HG03097 (cell line): ENCODE data around the gene TAF5L.
"Not testable (repeated sequence)": the region's sequence is repeated elsewhere in the genome, so short reads cannot be mapped to it uniquely, and the experiment has no call there.

Experiments used
- ATAC-seq: cut with Tn5 transposase; IDR thresholded peaks from one replicate; pipeline ENCODE4 v1.9.1; 2021; ENCODE audit not compliant: unreplicated experiment, low FRiP score

Gene TAF5L

DNA sequence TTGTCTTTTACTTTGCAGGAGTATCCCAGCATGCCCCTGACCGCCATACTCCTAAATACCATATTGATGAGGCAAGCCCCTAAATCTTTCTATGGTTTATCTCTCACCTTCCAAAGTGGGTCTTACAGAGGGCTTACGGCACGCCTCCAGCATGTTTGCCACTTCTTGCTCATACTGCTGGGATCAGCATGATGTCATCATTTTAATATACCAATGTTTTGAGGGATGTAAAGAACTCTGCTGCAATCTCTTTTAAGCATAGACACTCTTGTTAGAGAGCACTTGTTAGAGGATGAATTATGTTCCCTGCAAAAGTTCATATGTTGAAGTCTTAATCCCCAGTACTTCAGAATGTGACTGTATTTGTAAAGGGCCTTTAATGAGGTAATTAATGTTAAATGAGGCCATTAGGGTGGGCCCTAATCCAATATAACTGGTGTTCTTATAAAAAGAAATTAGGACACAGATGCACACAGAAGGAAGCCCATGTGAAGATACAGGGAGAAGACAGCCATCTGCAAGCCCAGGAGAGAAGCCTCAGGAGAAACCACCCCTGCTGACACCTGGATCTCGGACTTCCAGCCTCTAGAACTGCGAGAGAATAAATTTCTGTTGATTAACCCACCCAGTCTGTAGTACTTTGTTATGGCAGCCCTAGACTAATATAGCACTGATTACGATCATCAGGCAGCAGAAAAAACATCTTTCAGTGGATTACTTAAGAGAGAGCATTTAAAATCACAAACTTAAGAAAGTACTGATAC, 51.1 kb downstream of the TAF5L start:
- ATAC-seq = no peak

DNA sequence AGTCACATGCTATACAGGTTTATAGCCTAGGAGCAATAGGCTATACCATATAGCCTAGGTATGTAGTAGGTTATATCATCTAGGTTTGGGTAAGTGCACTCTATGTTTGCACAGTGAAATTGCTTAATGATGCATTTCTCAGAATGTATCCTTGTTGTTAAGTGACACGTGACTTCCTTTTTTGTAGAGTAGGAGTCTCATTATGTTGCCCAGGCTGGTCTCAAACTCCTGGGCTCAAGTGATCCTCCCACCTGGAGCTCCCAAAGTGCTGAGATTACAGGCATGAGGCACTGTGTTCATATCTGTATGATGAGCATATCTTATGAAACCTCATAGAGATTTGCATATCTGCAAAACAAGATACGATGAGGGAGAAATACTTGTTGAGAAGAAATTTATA, 53.6 kb downstream of the TAF5L start:
- no peak for ATAC-seq

DNA sequence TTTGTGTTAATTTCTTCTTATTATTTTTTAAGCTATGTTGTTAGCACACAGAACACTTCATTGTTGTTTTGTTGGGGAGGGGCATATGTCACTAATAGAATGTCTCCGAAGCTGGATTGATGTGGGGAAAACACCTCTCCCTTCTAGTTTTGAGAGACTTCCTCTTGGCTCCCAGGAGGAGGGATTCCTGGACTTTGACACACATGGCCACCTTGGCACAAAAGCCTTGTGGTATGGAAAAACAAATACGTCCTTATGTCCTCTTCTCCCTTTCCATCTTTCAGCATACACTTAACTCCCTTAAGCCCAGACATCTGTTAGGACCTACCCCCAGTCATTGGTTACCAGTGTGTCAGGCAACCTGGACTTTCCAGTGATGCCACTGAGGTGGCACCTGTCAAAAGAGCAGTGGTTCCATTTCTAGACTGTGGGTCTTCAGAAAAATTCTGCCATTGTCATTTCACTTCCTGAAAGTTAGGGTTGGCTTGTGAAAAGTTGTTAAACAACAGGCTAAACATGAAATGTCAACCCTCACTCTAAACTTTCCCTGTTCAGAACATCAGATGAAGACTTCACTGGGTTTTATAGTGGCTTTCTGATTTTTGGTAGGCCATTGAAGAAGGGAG, 54.9 kb downstream of the TAF5L start:
- no peak for ATAC-seq

DNA sequence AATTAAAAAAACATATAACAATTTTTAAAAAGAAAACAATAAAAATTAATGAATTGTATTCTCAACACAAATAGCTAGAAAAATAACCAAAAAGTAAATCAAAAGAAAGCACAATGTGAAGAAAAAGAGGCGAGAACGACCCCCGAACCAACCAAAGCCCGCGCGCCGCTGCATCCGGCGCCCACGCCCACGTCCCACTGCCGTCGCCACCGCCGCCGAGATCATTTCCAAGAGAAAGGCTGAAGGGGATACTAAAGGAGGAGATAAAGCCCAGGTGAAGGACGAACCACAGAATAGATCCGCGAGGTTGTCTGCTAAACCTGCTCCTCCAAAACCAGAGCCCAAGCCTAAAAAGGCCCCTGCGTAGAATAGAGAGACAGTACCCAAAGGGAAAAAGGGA, 55.6 kb downstream of the TAF5L start:
- ATAC-seq = no peak

DNA sequence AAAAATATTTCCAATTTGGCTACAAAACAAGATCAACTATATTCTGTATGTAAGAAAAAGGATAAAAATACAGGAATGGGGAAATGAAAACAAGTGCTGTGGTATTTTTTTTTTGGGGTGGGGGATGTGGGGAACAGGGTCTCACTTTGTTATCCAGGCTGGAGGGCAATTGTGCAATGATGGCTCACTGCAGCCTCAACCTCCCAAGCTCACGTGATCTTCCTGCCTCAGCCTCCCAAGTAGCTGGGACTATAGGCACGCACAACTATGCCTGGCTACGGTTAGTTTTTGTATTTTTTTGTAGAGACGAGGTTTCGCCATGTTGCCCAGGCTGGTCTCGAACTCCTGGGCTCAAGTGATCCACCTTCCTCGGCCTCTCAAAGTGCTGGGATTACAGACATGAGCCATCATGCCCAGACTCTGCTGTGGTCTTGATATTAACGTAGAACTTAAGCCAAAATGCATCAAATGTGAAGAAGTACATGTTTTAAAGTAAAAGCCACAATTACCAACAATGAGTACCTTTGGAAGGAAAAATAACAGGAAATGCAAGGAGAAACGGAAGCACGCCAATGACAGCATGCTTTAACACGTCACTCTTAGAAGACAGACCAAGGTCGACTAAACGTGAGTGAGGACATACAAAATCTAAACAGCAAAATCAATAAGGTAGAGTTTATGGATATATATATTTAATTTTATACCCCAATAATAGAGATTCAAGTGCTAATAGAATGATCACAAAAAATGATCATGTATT, 58.6 kb downstream of the TAF5L start:
- ATAC-seq = no peak

DNA sequence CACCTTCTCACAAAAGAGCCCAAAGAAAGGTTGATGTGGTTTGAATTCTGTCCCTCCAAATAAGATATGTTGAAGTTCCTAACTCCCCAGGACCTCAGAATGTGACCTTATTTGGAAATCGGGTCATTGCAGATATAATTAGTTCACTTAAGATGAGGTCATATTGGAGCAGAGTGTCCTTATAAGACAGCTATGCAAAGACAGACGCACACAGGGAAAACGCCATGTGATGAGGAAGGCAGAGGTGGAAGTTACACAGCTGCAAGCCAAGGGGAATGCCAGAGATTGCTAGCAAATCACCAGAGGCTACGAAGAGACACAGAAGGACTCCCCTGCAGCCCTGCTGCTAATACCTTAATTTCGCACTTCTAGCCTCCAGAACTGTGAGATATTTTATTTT, 62.2 kb downstream of the TAF5L start:
- ATAC-seq = no peak

DNA sequence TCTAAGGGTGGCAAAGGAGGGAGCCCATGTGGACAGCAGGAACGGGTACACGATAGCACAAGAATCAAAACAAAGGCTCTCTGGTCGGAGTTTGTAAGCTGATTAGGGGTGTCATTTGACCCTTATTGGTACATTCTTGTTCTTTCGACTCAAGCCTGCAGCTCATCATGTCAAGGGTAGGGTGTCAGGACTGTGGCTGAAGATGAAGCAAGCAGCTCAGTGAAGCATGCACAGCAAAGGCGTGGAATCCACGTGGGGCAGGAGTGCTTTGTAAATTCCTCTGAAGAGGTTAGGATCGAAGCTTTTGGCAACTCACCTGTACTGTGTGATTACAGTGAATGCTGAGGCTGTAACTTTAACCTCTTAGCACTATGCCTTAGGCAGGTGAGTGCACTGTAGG, 62.7 kb downstream of the TAF5L start:
- no peak for ATAC-seq

DNA sequence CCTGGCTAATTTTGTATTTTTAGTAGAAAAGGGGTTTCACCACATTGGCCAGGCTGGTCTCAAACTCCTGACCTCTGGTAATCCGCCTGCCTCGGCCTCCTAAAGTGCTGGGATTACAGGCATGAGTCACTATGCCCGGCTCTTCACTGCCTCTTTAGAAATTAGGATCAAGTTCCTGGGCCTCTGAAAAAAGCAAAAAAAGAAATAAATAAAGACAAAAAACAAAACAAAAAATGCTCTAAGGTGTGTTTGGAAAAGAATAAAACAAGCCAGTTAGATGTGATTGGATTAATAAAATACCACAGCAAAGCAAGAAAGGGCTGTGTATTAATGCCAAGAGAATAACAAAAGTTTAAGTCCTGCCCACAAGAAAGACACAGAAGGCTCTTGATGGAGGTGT, 63.2 kb downstream of the TAF5L start:
- ATAC-seq = no peak

DNA sequence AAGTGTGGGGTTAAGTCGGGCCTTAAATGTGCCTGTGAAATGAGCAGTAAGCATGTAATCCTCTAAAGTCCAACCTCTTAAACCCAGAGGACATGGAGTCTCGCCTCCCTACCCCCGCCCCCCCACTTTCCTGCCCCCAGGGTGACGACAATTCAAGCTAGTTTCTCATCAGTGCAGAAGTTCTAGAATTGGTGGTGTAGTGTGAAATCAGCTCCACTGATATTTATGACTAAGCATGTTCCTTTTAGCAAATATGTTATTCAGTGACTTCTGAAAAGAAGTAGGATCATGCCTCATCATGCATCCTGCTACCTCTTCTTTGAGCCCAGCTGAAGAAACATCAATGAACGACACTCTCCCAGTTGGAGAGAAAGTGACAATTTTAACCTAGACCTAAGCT, 64.8 kb downstream of the TAF5L start:
- ATAC-seq = no peak

DNA sequence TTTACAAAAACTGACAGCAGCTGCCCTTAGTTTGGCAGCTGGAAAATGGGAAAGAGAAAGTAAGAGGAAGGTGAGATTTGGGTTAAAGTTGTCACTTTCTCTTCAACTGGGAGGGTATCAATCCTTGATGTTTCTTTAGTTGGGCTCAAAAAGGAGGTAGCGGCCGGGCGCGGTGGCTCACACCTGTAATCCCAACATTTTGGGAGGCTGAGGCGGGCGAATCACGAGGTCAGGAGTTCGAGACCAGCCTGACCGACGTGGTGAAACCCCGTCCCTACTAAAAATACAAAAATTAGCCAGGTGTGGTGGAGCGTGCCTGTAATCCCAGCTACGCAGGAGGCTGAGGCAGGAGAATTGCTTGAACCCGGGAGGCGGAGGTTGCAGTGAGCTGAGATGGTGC, 65.8 kb downstream of the TAF5L start:
- ATAC-seq = not testable (repeated sequence)

DNA sequence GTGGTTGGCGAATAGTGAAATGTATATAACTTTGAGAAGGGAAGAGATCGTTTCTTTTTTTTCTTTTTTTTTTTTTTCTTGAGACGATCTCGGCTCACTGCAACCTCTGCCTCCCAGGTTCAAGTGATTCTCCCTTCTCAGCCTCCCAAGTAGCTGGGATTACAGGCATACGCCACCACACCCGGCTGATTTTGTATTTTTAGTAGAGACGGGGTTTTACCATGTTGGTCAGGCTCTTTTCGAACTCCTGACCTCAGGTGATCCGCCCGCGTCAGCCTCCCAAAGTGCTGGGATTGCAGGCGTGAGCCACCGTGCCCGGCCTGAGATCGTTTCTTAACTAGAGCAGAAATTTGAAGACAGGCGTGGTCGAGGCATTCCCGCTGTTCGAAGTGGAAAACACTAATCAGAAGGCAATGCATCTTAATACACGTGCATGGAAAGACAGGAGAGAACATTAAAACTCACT, 66.6 kb downstream of the TAF5L start:
- ATAC-seq = not testable (repeated sequence)

DNA sequence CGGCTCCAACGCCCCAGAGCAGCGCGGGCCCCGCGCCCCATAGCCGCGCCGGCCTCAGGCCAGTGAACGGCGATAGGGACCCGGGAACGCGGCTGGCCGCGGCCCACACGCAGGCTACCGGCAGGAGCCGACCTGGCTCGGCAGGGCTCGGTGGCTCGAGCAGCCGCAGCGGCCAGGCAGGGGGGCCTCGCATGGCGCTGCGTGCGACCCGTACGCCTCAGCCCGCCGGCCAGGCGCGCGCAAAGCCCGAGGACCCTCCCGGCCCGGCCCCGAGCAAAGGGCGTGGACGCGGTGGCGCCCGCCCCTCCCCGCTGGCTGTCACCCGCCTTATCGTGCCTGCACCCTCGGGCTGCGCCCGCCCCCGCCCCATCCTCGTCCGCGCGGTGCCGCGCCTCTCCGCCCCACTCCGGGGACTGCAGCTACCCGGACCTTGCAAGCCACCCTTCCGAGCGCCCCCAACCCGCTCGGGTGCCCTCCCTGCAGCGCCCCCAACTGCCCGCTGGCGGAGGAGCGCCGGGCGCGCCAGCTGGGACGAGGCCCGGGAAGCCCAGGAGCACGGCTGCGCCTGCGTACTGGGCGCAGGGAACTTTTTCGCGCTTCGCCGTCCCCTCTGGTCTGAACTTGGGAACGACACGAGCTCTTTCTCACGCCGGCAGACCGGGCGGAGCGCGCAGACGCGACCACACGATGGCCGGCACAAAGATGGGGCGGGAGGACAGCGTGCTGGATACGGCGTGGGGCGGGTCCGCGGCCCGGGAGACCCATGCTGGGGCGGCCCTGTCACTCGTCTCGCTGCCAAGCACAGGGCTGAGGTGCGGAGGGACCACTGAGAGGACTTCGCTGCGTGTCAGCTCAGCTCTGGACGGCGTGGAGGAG, 67.2 kb downstream of the TAF5L start, which contains the start of gene ABCB10:
TSS of gene ABCB10 (minus strand) at position 248 of the 876 bp plus-strand sequence. CDS start at position 193, 55 bp downstream.
- ATAC-seq = peak; percentile 74

DNA sequence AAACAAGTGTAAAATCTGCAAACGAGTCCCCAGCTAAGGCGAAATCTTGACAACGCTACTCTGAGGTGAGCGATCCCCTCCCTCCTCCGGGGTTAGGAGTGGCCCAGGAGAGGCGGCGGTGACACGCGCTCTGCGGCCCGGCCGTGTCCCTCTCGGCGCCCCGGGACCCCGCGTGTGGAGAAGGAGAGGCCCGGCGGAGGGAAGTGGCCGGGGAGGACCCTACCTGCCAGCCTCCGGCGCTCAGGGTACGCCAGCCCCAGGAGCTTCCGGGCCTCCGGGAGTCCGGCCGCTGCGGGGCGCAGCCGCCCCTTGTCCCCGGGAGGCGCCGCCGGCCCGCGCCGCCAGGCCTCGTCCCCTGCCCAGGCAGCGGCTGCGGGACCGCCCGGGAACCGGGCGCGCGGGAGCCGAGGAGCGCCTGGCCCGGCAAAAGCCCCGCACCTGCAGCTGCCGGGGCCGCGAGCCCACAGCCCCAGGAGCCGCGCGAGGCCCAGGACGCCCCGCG, 68.0 kb downstream of the TAF5L start:
- ATAC-seq = peak; percentile 30

DNA sequence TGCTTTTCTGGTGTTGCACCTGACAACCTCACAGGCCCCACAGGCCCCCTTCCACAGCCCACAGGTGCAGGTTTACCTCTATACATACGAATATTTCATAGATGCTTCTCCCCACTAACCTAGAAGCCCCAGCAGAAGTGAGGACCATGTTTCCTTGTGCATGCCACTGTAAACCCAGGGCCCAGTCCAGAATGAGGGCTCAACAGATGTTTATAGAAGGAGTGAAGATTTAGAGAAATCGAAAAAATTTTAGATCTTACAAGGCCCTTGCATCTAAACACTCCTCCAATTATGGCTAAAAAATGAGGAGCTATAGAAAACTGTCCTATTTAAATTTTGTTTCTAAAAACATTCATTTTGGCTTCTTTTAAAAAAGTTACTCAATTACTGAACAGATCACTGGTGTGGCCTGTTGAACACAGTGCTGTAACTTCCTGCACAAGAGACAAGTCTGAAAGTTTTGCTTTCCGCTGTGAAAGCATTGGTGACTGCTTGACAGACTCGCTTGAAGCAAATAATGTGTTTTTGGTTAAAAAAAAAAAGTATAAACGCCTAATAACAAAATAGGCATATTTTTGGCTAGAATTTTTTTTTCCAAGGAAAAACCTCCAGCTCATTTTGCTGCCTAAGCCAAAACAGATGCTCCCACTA, 68.6 kb downstream of the TAF5L start:
- ATAC-seq = no peak

DNA sequence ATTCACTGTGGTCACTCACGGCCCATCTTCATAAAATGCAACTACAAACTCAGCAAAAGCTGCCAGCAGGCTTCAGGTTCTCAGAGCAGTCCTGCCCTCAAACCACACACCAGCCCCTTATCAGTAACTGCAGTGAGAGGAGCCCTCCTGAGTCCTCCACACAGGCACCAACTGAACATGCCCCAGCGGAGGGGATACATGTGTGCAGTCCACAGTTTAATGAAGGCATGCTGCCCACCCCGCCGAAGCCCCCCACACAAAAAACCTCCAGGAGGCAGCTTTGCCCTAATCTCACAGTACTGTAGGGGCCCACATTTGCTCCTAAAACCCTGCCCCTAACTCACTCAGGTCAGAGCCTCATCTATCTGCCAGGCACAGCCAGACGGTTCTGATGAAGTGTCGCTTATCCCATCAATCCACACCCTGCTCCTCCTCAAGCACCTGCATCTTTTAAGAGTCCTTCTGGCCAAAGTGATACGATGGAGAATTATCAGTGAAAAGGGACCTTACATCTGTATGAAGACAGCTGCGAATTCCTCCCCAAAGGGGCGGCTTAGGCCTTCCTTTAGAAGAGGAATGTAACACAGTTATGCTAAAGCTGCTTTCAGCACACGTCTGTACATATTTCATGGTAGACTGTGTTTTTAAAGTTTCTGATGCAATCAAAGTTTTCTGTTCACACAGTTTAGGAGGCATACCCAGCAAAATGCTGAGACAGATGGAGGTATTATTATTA, 70.9 kb downstream of the TAF5L start:
- ATAC-seq = no peak

DNA sequence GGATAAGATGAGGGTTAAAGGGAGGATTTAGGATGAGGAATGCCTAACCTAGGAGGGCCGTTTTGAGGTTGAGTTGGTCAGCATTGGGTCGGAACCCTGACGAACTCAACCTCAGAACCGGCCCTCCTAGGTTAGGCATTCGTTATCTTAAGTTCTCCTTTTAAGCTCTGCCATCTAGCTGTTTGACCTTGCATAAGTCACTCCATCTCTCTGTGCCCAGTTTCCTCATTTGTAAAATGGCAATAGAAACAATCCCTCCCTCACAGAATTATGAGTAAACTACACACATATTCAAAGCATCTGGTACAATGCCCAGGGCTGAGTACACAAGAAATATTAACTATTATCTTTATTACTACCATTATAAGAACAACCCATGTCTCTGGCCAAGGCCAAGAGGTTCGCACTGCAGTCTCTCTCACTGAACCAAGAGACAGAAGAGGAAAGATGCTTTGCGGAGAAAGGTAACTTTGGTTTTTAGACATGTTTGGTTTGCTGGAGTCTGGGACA, 72.2 kb downstream of the TAF5L start:
- ATAC-seq = no peak

DNA sequence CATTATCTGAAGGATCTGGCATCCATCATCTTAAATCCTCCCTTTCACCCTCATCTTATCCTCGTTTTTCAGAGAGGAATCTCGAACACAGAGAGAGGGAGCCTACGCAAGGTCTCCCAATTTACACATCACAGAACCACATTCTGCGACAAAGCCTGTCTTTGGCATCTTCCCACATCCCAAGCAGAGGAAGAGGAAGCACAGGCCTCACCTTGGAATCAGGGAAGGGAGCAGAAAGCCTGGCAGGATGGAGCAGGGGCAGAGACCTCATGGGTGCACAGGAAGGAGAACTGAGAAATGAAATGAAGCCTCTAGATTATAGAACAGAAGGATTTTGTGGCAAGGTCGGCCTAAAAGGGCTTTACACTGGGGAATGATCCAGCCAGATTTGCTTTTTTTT, 73.2 kb downstream of the TAF5L start:
- no peak for ATAC-seq

DNA sequence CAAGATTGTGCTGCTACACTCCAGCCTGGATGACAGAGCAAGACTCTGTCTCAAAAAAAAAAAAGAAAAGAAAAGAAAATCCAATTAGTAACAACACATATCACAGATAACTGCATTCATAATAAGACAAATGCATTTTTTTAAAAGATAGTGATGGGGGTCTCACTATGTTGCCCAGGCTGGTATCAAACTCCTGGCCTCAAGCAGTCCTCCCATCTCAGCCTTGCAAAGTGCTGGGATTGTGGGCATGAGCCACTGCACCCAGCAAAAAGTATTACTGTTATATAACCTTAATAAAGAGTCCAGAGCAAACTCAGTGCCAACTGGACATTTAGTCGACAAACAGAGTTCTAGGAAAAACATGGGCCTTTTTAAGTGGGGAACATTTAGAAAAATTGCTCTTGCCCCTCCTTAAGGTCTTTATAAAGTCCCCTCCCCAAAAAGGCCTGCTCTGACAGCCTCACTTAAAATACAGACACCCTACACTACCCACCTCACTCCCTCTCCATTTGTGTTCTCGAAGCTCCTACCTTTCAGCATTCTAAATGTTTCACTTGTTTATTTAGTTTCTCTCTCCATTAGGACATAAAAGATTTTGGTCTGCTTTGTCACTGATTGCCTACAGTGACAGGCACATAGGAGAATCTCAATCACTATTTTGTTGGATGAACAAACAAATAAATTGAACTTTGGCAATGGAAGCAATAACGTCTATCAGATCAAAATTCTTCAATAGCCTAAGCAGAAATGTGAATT, 74.9 kb downstream of the TAF5L start:
- ATAC-seq = no peak
